CD4-positive, CD25-positive, alpha-beta regulatory T cell (primary cell): ENCODE results near the gene SCG5. TPM values are rescaled to one million over a fixed set of nuclear protein-coding genes. Genes with fewer than 3 reads are reported as not detected.

Source experiments
- ATAC-seq, 2 donors: fragments of 150-1000 bp; cut with Tn5 transposase; one replicate each; pipeline ENCODE4 v1.10.0; 2021; ENCODE audit warnings: low read depth in 2 of 2, moderate number of reproducible peaks in 2 of 2, moderate library complexity in 1 of 2
- DNase-seq, 3 donors: peaks; one replicate each; pipeline versions ENCODE4 v3.0.0 to v3.0.0-alpha.2; 2012 to 2022; ENCODE audit warnings: mixed read lengths in 1 of 3
- H3K27ac ChIP-seq: one replicate; pipeline ENCODE4 v1.7.0; 2013; ENCODE audit warnings: mild to moderate bottlenecking, low read length; ENCODE audit not compliant: insufficient read depth, poor library complexity, severe bottlenecking
- H3K27me3 ChIP-seq: one replicate; pipeline ENCODE4 v1.7.0; 2013; ENCODE audit warnings: low read length; ENCODE audit not compliant: control insufficient read depth, insufficient read depth
- H3K36me3 ChIP-seq: one replicate; pipeline ENCODE4 v1.7.0; 2013; ENCODE audit warnings: mild to moderate bottlenecking, low read length, moderate library complexity; ENCODE audit not compliant: control insufficient read depth, insufficient read depth
- H3K4me1 ChIP-seq: 2 replicates; pipeline ENCODE4 v1.7.0; 2013; ENCODE audit warnings: mild to moderate bottlenecking, low read length; ENCODE audit not compliant: insufficient read depth, control insufficient read depth, poor library complexity, severe bottlenecking
- H3K4me3 ChIP-seq: one replicate; pipeline ENCODE4 v1.7.0; 2013; ENCODE audit warnings: low read depth, mild to moderate bottlenecking, low read length, moderate library complexity
- H3K9me3 ChIP-seq, 2 experiments: 1 replicate in 1 of 2; 2 replicates in 1 of 2; pipeline ENCODE4 v1.7.0; 2013; ENCODE audit warnings: low read length in 2 of 2, mild to moderate bottlenecking in 1 of 2, moderate library complexity in 1 of 2; ENCODE audit not compliant: control insufficient read depth in 2 of 2
- H3K27ac Mint-ChIP-seq, 3 donors: one replicate each; pipeline ENCODE4 v1.8.0; 2020 to 2022; ENCODE audit warnings: mild to moderate bottlenecking in 3 of 3, mixed read lengths in 3 of 3, moderate library complexity in 2 of 3
- H3K27me3 Mint-ChIP-seq: one replicate; pipeline ENCODE4 v1.8.0; 2022; ENCODE audit warnings: mild to moderate bottlenecking, mixed read lengths
- H3K36me3 Mint-ChIP-seq: one replicate; pipeline ENCODE4 v1.8.0; 2020; ENCODE audit warnings: mixed read lengths
- H3K4me1 Mint-ChIP-seq, 4 donors: one replicate each; pipeline ENCODE4 v1.8.0; 2020 to 2022; ENCODE audit warnings: mixed read lengths in 4 of 4, mild to moderate bottlenecking in 1 of 4
- H3K4me3 Mint-ChIP-seq, 4 donors: one replicate each; pipeline ENCODE4 v1.8.0; 2020 to 2022; ENCODE audit warnings: mild to moderate bottlenecking in 4 of 4, mixed read lengths in 4 of 4, moderate library complexity in 3 of 4
- H3K9me3 Mint-ChIP-seq, 7 donors: one replicate each; pipeline ENCODE4 v1.8.0; 2020 to 2022; ENCODE audit warnings: mixed read lengths in 7 of 7, mild to moderate bottlenecking in 3 of 7, moderate library complexity in 2 of 7
- polyA plus RNA-seq, 4 donors: library from polyadenylated mRNA; unstranded; fragments of 300-500 nt; fragmentation: Illumina TruSeq; gene quantifications; one replicate each; pipeline ENCODE4 v1.2.3, GENCODE V29; 2021
- total RNA-seq: library from RNA; stranded (reverse); gene quantifications from one replicate; pipeline ENCODE4 v1.2.3, GENCODE V29; 2022

The SCG5 gene
- total and polyA plus RNA-seq, 5 donors from 2014 or later, result 0.28 to 1.8 (median 0.86) TPM

DNA sequence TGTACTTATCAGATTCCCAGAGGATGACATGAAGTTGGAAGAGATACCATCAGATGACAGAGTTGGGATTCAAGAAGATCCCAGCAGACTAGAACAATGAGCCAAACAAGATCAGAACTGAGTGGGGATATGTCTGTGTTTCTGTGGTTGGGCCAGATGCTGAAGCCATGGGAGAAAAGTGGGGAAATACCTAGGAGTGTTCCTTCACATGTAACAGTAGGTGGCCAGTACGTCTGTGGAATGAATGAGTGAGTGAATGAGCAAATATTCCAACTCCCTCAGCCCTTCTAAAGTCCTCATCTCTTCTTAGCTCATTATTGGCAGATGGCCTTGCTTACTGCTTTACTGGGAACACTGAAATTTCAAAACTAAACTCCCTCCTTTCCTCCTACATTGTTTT, 44.1 kb downstream of the SCG5 start:
- Mint-ChIP-seq H3K36me3 (no peaks in the 10 kb centered on the region), H3K27ac (no peak overlapping the region), H3K9me3 (no peaks in the 10 kb centered on the region), H3K27me3 (no peaks in the 10 kb centered on the region), H3K4me1 (peaks cover 0 to 6% (median 1%) of the 10 kb centered on the region in 4 donors), H3K4me3 (no peak overlapping the region)
- ATAC-seq, result no peak
- DNase-seq, result no peak
- H3K27ac ChIP-seq, result no peak overlapping the region
- no peaks in the 10 kb centered on the region for H3K4me1 ChIP-seq
- H3K4me3 ChIP-seq, result no peak overlapping the region
- no peaks in the 10 kb centered on the region for H3K9me3 ChIP-seq
- H3K36me3 ChIP-seq, result no peaks in the 10 kb centered on the region
- no peaks in the 10 kb centered on the region for H3K27me3 ChIP-seq

DNA sequence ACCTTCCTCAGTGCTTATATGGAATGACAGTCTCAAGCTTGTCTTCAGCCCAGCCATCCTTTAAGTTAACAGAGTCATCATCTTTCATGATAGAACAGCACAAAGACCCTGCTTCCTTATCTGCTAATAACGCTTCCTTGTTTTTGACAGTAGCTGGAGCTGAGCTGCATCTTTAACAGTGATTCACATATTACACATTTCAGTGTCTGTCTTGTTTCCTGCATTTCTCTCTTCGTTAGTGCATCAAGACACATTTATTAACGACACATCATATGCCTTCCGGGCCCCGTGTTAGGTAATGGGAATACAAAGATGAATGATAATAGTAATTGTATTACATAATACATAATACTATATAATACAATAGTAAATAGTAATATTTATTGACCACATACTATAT, 46.0 kb downstream of the SCG5 start:
- Mint-ChIP-seq H3K4me1 (peaks cover 0 to 6% (median 1%) of the 10 kb centered on the region in 4 donors), H3K4me3 (no peak overlapping the region), H3K9me3 (no peaks in the 10 kb centered on the region), H3K36me3 (no peaks in the 10 kb centered on the region), H3K27me3 (no peaks in the 10 kb centered on the region), H3K27ac (no peak overlapping the region)
- Histone ChIP-seq H3K4me3 (no peak overlapping the region), H3K9me3 (no peaks in the 10 kb centered on the region), H3K27me3 (no peaks in the 10 kb centered on the region), H3K4me1 (no peaks in the 10 kb centered on the region), H3K27ac (no peak overlapping the region), H3K36me3 (no peaks in the 10 kb centered on the region)
- no peak for ATAC-seq
- no peak for DNase-seq

DNA sequence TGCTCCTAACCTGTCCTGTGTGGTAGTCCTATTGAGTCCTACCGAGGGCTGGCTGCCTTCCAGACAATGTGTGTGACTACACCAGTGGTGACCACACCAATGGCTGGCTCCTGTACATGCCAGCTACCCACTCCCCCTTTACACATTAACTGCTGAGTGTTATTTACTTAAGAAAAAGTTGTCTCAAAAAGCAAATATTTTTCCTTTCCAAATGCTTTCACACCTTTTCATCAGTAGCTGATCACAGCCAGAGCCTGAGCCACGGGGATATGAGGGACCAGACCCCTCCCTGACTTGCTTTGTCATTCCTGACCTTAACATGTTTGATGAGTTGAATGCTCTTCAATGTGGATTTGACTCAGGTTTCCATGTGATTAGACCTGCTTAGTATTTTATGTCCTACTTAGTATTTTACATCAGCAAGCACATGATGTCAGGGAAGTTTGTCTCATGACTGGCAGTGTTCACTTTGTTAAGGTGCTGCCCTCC, 46.7 kb downstream of the SCG5 start:
- ATAC-seq (no peak), DNase-seq (no peak)
- Mint-ChIP-seq H3K4me3 (no peak overlapping the region), H3K27me3 (no peaks in the 10 kb centered on the region), H3K36me3 (no peaks in the 10 kb centered on the region), H3K9me3 (no peaks in the 10 kb centered on the region), H3K4me1 (peaks cover 0 to 6% (median 1%) of the 10 kb centered on the region in 4 donors), H3K27ac (no peak overlapping the region)
- no peak overlapping the region for H3K27ac ChIP-seq
- no peaks in the 10 kb centered on the region for H3K36me3 ChIP-seq
- no peak overlapping the region for H3K4me3 ChIP-seq
- no peaks in the 10 kb centered on the region for H3K27me3 ChIP-seq
- H3K9me3 ChIP-seq, result no peaks in the 10 kb centered on the region
- no peaks in the 10 kb centered on the region for H3K4me1 ChIP-seq

DNA sequence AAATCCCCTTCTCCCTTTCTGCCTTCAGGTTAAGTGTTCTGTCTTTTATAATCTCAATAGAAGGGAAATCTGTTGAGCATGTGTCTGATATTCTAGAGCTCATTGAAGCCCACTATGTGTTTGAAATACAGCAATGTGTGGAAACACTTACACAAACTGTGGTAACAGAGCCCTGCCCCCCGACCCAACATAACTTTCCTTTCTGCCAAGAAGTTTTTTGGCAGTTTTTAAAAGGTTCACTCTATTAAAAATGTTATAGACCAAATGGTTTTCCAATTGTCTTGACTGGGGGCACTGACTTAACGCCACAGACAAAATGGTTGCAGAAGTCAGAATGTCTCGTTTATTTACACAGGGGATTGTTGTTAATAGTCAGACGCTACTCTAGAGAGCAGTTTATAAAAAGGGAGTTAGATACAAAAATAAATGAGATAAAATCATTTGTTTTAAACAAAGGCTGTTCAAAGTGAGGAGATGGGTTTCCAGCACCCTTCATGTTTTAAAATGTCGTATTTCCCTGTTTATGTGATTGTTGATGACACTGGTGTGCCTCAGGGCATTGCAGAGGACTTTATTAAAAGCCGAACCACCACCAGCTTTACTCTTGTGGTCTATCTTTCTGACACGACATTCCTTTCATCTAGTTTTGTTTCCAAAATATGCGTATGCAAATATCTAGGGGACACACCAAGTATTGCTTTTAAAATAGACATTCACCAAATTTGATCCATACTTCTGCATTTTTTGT, 49.6 kb downstream of the SCG5 start:
- H3K36me3 Mint-ChIP-seq, result no peaks in the 10 kb centered on the region
- no peak for DNase-seq
- no peak overlapping the region for H3K27ac ChIP-seq
- ATAC-seq, result no peak
- H3K4me3 Mint-ChIP-seq, result no peak overlapping the region
- H3K27me3 ChIP-seq, result no peaks in the 10 kb centered on the region
- no peaks in the 10 kb centered on the region for H3K27me3 Mint-ChIP-seq
- no peaks in the 10 kb centered on the region for H3K4me1 Mint-ChIP-seq
- H3K36me3 ChIP-seq, result no peaks in the 10 kb centered on the region
- H3K4me1 ChIP-seq, result no peaks in the 10 kb centered on the region
- H3K9me3 Mint-ChIP-seq, result no peaks in the 10 kb centered on the region
- no peak overlapping the region for H3K4me3 ChIP-seq
- H3K9me3 ChIP-seq, result no peaks in the 10 kb centered on the region
- peak overlapping the region in 1 of 3 donors; percentile 20 for H3K27ac Mint-ChIP-seq

DNA sequence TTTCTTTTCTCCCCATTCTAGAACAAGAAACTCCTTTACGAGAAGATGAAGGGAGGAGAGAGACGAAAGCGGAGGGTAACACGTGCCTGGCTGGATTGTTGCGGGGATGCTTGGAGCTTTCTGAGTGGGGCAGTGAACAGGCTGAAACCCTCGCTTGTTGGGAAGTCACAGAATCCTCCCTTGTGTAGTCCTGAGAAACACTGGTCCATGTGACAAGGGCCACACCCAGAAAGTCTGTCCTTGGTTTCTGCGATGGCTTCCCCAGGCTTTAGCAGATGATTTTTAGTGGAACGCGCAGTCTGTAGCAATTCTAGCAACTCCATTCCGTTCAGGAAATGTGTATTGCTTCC, 50.2 kb downstream of the SCG5 start:
- Histone ChIP-seq H3K4me1 (no peaks in the 10 kb centered on the region), H3K9me3 (no peaks in the 10 kb centered on the region), H3K27me3 (no peaks in the 10 kb centered on the region), H3K36me3 (no peaks in the 10 kb centered on the region), H3K27ac (no peak overlapping the region), H3K4me3 (no peak overlapping the region)
- Mint-ChIP-seq H3K27ac (peak overlapping the region in 1 of 3 donors; percentile 20), H3K36me3 (no peaks in the 10 kb centered on the region), H3K4me3 (no peak overlapping the region), H3K9me3 (no peaks in the 10 kb centered on the region), H3K4me1 (no peaks in the 10 kb centered on the region), H3K27me3 (no peaks in the 10 kb centered on the region)
- DNase-seq, result no peak
- ATAC-seq, result no peak

DNA sequence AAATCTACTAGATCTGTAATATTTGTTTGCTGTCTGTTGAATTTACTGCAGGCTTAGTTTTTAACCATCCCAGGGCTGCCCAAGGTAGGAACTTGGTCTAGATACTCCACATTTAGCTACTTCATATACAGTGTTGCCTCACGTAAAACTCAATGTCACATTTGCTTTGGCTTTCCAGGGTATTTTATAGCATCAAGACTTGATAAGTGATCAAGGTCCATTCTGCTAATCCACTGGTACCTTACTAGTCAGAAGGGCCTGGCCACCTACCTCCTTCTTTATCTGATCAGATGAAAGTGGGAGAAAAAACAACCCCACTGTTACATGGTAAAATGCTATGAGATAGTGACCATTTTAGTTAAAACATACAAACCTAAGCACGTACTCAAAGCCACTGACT, 50.8 kb downstream of the SCG5 start:
- H3K4me3 ChIP-seq, result no peak overlapping the region
- DNase-seq (no peak), ATAC-seq (no peak)
- Mint-ChIP-seq H3K27me3 (no peaks in the 10 kb centered on the region), H3K27ac (no peak overlapping the region), H3K4me3 (no peak overlapping the region), H3K36me3 (no peaks in the 10 kb centered on the region), H3K9me3 (no peaks in the 10 kb centered on the region), H3K4me1 (no peaks in the 10 kb centered on the region)
- H3K9me3 ChIP-seq, result no peaks in the 10 kb centered on the region
- H3K36me3 ChIP-seq, result no peaks in the 10 kb centered on the region
- H3K4me1 ChIP-seq, result no peaks in the 10 kb centered on the region
- H3K27me3 ChIP-seq, result no peaks in the 10 kb centered on the region
- no peak overlapping the region for H3K27ac ChIP-seq

DNA sequence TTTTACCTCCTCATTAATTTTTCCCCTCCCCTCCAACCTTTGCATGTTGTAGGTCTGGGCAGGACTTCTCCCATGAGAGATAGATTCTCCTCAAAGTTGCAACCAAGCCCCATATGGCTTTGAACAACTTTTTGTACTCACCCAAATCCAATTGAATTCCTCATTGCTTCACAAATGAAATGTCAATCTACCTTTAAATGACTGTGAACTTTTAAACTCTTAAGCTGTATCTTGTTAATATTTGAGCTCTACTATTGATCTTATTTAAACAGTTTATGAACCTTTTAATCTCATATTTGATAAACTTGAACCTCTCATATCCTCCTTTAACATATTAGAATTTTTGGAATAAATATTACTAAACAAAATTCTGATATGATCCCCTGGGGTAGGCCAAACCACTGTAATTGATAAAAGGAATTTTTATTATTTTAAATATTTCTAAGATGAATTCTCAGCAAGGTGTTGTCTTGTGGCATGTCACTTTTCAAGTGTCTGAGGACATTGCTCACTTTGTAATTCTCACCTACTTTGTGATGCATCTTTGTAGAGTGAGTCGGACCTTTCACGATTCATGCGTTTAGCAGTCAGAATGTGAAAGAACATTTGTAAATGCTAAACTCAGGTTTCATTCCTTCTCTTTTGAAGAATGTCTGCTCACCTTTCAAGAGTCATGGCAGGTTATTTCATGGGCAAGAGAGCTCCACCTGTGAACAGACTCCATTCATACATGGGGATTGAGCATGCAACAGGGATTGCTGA, 52.9 kb downstream of the SCG5 start:
- H3K9me3 Mint-ChIP-seq, result peaks cover 0 to 2% (median 0%) of the 10 kb centered on the region in 7 donors
- Histone ChIP-seq H3K4me3 (no peak overlapping the region), H3K27me3 (no peaks in the 10 kb centered on the region), H3K9me3 (no peaks in the 10 kb centered on the region), H3K36me3 (no peaks in the 10 kb centered on the region), H3K27ac (no peak overlapping the region), H3K4me1 (no peaks in the 10 kb centered on the region)
- H3K4me3 Mint-ChIP-seq, result no peak overlapping the region
- no peak overlapping the region for H3K27ac Mint-ChIP-seq
- no peak for DNase-seq
- ATAC-seq, result no peak
- H3K27me3 Mint-ChIP-seq, result no peaks in the 10 kb centered on the region
- no peaks in the 10 kb centered on the region for H3K4me1 Mint-ChIP-seq
- no peaks in the 10 kb centered on the region for H3K36me3 Mint-ChIP-seq
